GM12875 (cell line): Measurements from ENCODE around the gene NFAM1.

Source experiments
- H3K4me3 ChIP-seq: one replicate; pipeline ENCODE4 v1.5.1; 2011; ENCODE audit warnings: low read depth, low read length, control low read depth
- CTCF ChIP-seq: IDR thresholded peaks from 2 replicates; pipeline ENCODE4 v1.5.1; 2011; ENCODE audit warnings: low read depth, mild to moderate bottlenecking, control low read depth, inconsistent platforms, low read length, moderate library complexity, borderline replicate concordance; ENCODE audit not compliant: insufficient read depth

Gene NFAM1

GRCh38 chr22:42416671-42417230 is 15.5 kb downstream of the NFAM1 start:
- no peak for TF ChIP-seq CTCF
- H3K4me3 ChIP-seq: no peak overlapping the region

- no peak for TF ChIP-seq CTCF
- H3K4me3 ChIP-seq: no peak overlapping the region
Observed at GRCh38 chr22:42414565-42415303, 17.5 kb downstream of the NFAM1 start.

- no peak for TF ChIP-seq CTCF
Observed at GRCh38 chr22:42414021-42414420, 18.2 kb downstream of the NFAM1 start.

GRCh38 chr22:42412744-42413333 is 19.4 kb downstream of the NFAM1 start:
- H3K4me3 ChIP-seq: no peak overlapping the region

More at GRCh38 chr22:42414021-42414420, 18.2 kb downstream of the NFAM1 start:
- no peak overlapping the region for H3K4me3 ChIP-seq

GRCh38 chr22:42410708-42411107 is 21.5 kb downstream of the NFAM1 start:
- no peak for TF ChIP-seq CTCF
- H3K4me3 ChIP-seq: no peak overlapping the region

More at GRCh38 chr22:42412744-42413333, 19.4 kb downstream of the NFAM1 start:
- no peak for TF ChIP-seq CTCF

GRCh38 chr22:42408810-42409529 is 23.2 kb downstream of the NFAM1 start:
- no peak overlapping the region for H3K4me3 ChIP-seq
- no peak for TF ChIP-seq CTCF
